HG02852 (cell line): ENCODE measurements around the gene IRF8.
"Not testable (repeated sequence)": the region's sequence is repeated elsewhere in the genome, so short reads cannot be mapped to it uniquely, and the experiment has no call there.

Experiments
- ATAC-seq: cut with Tn5 transposase; IDR thresholded peaks from one replicate; pipeline ENCODE4 v1.9.1; 2021; ENCODE audit warnings: mild to moderate bottlenecking, moderate library complexity; ENCODE audit not compliant: unreplicated experiment

IRF8 gene

GRCh38 chr16:85868495-85868894 is 30.5 kb upstream of the IRF8 start:
- no peak for ATAC-seq

DNA sequence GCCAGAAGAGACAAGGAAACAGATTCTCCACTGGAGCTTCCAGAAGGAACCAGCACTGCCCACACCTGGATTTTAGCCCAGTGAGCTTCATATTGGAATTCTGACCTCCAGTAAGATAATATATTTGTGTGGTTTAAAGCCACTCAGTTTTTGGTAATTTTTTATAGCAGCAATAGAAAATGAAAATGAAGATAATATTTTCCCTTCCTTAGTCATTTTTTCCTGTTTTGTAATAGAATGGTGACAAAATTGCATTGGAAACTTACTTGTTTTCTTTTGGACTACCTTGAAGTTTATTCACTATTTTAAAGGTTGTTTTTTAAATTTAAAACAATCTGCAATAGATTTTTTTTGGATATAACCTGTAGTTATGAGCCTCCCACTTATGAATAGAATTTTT is 29.8 kb upstream of the IRF8 start:
- ATAC-seq, result no peak

GRCh38 chr16:85869785-85870558 is 29.0 kb upstream of the IRF8 start:
- ATAC-seq, result no peak

GRCh38 chr16:85871756-85872155 is 27.2 kb upstream of the IRF8 start:
- ATAC-seq, result no peak

DNA sequence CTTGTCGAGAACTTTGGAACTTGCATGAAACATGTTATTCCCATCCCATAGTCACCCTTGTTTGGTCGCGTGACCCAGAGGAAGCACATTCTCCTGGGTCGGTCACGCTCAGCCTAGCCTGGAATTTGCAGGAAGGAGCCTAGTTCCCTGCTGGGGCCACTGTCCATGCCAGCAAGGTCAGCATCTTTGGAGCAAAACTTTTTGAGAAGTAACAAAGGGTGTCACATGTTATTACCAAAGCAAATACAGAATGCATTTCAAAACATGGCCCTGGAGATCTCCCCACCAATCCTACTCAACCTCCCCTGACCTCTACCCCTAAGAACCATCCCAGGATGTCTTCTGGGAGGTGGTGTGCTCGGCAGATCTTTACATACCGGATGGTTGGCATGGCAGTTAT is 26.2 kb upstream of the IRF8 start:
- no peak for ATAC-seq

DNA sequence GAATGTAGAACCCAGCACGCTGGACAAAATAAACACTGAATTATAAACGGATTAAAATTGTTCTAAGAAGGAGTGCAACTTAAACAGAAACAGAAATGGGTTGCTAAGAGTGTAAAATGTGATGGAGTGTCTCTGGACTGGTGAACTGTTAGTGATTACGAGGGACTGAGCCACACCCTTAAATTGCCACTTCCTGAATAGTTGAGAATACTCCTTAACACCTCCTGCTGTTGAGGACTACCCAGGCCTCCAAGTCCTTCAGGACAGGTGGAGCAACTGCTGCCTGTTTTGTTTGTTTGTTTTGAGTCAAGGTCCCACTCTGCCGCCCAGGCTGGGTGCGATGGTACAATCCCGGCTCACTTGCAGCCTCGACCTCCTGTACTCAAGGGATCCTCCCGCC is 25.8 kb upstream of the IRF8 start:
- ATAC-seq, result no peak

GRCh38 chr16:85874031-85874430 is 24.9 kb upstream of the IRF8 start:
- ATAC-seq, result not testable (repeated sequence)

DNA sequence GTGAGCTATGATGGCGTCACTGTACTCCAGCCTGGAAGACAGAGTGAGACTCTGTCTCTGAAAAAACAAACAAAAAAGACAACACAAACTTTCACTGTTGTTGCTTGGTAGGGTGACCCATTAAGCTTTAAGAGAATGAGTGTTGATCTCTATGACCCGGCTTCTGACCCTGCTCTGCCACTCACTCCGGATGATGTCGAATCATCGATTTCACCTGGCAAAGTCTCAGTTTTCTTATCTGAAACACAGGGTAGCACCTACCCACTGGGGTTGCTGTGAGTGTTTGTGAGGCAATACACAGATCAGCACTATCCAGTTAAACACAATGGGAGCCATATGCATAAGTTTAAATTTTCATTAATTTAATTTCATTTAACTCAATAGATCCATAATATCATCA is 20.6 kb upstream of the IRF8 start:
- no peak for ATAC-seq

- ATAC-seq, result no peak
These were observed 20.1 kb upstream of the IRF8 start for GRCh38 chr16:85878875-85879274.

- ATAC-seq, result no peak
These were observed 19.4 kb upstream of the IRF8 start for GRCh38 chr16:85879549-85879948.

DNA sequence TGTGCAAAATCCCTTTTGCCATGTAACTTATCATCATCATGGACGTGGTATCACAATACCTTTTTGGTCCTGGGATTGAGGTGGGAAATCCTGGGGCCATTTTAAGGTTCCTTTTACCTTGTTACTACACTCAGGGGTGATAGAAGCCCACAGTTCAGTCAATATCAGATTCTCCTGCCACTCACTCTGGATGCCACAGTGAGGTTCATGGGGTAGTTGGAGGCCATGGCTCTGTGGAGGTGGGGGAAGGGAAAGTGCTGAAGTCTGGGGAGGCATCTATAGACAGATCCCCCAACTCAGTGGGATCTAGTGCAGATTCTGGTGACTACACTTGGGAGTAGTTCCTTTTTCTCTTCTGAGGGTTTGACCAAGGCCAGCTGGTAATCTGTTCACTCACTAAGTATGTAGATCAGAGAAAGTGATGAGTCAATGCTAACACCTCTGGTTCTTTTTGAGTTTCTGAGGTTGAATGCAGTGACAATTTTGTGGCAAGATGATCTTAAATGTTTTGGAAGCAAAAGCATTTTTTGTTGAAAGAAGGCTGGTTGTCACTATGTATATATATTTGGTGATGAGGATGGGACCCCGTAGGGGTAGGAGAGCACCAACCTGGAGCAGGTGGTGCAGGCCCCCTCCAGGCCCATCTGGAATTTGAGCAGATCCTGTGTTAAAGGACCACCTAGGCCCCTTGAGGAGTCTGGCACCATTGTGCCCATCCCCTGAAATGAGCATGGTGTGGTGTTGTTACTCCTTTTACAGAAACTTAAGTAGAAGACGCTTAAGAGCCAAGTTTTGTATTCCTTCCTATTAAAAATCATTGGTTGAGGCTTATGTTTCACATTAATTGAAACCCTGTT is 18.8 kb upstream of the IRF8 start:
- peak; percentile 79 for ATAC-seq

DNA sequence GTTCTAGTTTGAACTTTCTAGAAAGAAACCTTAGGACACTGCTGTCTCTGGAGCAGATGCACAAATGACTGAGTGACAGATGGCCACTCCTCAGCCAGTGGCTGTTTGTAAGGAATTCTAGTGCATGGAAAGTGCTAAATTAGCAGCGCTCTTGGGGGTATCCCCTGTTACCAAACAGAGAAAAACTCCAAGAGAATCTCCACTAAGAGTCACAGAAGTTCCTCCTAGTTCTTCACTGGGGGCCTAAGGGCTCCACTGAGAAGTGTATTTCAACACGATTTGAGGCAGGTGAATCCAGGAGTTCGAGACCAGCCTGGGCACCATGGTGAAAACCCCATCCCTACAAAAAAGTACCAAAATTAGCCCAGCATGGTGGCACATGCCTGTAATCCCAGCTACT is 18.1 kb upstream of the IRF8 start:
- no peak for ATAC-seq

GRCh38 chr16:85881436-85881835 is 17.5 kb upstream of the IRF8 start:
- ATAC-seq, result no peak

- no peak for ATAC-seq
These were observed 16.7 kb upstream of the IRF8 start for GRCh38 chr16:85882181-85882810.

DNA sequence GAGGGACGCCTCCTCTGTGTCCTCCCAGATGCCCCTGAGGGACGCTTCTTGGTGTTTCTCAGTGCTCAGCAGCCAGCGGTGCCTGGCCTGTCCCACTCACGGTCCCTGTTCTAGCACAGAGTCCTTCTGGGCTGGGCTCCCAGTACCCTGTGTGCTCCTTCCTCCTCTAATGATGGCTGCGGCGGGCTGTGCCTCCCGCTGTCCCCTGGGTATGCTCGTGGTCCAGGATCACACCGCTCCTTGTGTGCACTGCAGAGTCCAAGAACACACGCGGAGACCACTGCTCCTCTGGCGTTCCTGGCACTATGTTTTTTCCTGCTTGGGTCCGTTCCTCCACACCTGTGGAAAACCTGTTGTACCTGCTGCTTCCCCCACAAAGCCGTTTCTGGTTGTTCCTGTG is 15.1 kb upstream of the IRF8 start:
- ATAC-seq, result no peak

DNA sequence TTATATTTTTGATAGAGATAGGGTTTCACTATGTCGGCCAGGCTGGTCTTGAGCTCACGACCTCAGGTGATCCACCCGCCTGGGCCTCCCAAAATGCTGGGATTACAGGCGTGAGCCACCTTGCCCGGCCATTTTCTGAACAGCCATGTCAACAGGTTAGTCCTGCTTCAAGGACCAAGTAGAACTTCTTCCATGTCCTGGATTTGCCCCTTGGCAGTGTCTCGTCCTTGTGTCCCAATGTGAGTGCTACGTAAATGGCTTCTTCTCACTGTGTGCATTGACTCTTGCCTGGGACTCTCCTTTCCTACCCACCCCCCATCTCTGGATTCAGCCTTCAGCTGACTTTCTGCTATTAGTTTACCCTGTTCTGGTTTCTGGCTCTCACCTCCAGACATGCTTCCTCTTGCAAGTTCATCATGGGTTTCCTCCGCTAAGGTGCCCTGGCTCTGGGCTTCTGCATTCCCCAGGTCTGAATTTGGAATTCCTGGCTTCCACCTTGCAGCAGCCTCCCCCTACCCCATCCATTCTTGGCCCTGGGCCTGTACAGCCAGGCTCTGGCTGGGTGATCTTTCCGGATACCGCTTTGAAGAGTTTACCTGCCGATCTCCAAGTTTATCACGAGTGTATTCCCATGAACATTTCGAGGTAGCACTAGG is 14.0 kb upstream of the IRF8 start:
- ATAC-seq, result no peak

DNA sequence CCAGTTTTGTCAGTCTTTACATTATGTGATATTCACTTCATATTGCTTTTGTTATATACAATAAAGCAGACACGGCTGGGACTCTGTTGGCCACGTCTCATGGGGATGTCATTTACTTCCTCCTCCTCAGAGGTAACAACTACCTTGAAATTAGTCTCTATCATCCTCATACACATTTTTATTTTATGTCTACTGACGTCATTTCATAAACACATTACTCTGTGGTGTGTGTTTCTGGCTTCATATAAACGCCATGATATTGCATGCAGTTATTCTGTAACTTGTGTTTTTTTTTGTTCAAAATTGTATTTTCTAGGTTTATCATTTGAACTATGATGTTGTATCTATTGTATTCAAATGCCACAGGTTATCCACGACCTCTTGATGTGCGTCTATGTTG is 13.4 kb upstream of the IRF8 start:
- no peak for ATAC-seq

DNA sequence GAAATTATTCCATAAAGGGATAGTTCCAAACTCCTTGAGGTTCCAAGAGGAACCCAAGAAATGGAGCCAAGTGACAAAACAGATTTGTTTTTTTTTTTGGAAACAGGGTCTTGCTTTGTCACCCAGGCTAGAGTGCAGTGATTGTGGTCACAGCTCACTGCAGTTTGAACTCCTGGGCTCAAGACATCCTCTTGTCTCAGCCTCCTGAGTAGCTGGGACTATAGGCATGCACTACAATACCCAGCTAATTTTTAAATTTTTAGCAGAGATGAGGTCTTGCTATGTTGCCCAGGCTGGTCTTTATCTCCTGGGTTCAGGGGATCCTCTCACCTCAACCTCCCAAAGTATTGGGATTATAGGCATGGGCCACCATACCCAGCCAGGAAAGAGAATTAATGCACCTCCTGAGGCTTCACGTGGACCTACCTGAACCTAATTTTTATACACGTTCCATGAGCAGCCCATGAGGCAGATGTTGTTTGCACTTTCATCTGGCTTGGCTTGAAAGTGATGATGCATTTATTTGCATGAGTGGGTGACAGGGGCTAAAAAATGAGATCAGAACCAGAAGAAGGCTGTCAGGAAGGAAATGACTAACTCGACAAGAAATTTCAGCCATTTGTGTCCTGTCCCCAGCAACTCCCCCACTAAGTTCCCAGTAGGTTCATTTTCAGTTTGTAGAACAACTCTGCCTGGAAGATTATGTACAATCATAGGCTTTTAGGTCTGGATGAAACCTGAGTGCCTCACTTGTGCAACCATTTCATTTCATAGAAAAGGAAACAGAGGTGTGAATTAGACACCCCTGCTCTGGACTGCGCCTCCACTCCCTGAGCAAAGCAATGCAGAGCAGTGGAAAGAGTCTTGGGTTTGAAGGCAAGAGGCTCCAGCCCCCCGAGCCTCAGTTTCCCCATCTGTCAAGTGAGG is 10.3 kb upstream of the IRF8 start:
- peak; percentile 92 for ATAC-seq

- no peak for ATAC-seq
These were observed 7.8 kb upstream of the IRF8 start for GRCh38 chr16:85891033-85891775.

DNA sequence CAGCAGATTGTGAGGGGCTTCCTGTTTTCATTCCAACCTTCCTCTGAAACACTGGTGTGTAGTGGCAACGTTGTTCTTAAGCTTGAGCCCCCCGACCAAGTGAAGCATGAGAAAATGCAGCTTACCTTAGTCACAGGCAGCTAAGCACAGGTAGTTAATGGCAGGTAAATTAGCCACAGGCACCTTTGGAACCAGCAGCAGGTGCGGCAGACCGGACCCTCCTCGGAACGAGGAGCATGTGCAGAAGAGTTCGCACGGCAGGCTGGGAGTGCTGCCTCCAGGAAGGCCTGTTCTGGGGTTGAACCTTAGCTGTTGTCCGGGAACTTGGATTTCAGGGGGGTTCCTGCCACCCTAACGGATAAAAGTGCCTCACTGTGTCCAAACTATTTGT is 7.2 kb upstream of the IRF8 start:
- no peak for ATAC-seq
